T-helper 2 cell (primary cell): ENCODE measurements around the gene DAB2.

ENCODE experiments used
- DNase-seq, 5 experiments: peaks; one replicate each; pipeline versions ENCODE4 v3.0.0 to v3.0.0-alpha.2; 2012 to 2022

The DAB2 gene

DNA sequence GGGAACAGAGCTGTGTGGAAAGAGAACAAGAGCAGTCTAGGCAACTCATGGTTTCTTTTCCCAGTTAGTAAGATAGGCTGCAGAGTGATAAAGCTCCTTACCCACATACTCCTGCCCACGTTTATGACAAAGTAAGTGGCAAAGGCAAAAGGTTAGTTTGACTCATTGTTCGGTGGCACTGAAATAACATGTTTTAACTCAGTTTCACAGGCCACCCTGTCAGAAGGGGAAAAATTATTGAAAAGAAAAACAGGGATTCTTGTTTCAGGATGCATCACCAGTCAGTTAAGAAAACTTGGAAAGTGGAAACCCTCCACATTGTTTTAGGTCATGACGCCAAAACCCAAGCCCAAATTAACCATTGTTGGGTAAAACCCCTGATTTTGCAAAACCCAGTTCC is 22.3 kb upstream of the DAB2 start:
- DNase-seq = no peak

DNA sequence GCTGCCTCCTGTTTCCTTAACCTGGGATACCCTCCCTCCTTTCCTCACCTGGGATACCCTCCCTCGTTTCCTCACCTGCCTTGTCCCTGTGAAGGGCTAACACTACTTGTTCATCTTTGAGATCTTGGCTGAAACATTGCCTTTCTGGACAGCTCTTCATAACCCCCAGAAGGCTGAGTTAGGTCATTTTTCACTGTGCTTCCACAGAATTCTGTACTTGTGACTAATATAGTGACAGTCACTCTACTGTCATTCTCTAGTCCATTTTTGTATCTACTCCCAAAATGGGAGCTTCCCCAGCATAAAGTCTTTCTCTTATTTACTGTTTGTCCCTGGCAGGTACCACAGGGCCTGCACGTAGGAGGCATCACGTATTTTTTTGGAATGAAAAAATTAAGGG is 21.5 kb upstream of the DAB2 start:
- DNase-seq = no peak

DNA sequence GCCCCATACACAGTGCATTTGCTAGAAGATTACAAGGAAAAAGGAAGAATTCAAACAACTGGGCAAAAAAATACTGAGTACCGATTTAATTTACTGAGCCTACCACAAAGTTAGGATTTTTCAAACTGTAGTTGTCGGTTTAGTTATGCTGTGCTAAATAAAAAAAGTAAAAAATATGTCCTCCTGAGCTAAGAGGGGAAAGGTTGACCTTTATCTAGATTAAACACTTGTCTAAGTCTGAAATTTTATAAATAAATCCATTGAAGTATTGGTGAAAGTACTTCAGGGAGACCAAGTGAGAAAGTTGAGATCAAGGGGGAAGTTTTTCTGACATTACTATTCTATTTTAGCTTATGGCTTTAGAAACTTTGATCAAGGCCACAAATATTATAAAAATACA is 19.1 kb upstream of the DAB2 start:
- no peak for DNase-seq

DNA sequence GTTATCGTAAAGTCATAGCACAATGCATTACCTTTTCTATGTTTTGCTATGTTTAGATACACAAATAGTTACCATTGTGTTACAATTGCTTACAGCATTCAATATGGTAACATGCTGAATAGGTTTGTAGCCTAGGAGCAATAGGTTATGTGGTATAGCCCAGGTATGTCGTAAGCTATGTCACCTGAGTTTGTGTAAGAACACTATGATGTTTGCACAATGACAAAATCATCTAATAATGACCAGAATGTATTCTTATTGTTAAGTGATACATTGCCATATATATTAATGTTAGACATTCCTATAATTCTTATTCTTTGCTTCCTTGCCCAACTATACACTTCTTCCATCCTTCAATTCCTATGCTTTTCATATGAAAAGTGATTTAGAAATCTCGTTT is 18.2 kb upstream of the DAB2 start:
- DNase-seq = no peak

DNA sequence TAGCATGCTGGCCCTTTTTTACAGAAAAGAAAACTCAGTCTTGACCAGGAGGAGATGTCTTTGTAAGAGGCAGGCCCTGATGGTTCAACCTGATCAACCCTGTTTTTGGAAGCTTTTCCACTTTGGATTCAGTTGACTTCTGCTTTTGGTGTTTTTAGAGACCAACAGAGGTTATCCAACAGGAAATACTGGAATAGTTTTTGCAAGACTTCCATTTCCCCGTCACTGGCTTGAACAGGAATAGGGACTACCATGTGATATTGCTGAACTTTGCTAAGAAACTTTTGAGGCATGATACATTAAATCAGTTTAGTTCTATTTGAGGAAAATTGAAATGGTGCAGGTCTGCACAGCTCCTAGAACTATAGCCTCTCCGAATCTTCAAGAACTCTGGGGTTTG is 17.1 kb upstream of the DAB2 start:
- no peak for DNase-seq

DNA sequence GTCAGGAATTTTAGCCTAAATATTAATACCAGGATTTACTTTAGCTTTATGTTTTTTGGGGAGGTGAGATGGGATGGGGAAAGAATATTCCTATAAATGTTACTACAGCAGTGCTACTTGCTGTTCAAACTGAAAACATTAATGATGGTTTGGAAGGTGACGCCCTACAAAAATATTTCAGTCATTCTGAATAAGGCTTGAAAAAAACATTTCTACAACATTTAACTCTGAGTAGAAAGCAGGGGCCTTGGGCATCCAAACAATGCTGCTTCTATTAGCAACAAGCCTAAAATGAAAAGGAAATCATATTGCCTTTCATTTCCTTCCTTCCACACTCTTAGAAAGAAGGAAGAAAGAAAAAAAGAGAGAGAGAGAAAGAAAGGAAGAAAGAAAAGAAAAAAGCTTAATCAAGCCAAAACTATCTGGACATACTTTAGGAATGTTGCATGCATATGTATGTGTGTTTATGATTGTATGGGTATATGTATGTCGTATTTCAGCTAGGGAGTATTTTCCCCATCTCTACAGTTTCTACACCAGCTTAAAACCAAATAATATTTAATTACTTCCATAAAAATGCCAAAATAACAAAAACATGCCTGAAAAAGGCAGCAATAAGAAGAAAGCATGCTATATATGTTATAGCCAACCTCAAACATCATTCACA is 16.3 kb upstream of the DAB2 start:
- no peak for DNase-seq

DNA sequence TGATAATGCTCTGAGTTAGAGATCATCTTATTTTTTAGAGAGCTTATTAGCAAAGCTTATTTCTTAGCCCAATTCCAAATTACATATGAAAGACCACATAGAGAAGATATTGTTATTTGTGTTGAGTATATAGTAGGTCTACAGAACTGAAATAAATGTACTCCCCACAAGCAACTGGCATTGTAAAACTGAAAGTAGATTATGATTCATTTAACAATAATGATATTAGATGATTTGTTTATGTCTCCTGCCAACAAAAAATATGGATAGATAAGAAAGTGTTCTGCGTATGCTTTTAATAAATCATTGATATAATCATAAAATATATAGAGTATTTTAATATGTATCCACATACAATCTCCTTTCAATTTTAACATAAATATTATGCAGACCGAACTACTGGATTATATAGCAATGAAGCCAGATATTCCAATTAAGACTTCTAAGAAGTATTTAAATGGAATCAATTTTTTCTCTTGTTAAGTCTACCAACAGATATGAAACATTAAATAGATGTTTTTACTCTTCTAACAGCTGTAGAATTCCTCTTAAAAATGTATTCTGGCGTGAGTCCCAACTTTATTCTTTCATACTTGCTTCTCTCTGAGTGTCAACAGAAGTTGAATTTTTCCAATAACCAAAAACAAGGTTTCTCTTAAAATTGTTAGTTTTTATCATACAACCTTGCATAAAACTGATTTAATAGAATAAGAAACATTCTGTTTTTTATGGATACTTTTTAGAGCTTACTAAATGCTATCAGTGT is 15.6 kb upstream of the DAB2 start:
- no peak for DNase-seq

DNA sequence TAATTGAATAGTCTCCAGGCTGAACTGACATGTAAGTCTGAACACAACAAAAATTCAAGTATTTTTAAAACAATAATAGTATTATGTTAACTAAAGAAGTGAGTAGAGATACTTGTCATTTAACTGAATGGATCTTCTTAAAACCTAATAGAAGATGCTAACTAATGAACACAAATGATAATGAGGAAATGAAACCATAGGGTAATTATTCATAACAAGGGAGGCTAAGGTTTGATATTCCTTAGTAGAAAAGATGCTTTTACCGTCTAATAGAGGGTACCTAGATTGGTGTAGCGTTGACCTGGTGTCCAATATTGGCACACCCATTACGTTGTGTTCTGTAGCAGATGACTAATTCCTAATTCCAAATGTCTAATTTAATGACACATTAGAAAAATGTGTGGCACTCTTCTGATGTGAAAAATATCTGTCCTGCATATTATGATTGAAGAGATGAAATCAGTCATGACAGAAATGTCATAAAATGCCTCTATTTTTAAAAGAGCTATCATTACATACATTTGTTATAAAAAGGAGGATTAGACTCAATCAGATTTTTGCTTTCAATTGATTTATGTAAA is 14.9 kb upstream of the DAB2 start:
- DNase-seq = no peak

DNA sequence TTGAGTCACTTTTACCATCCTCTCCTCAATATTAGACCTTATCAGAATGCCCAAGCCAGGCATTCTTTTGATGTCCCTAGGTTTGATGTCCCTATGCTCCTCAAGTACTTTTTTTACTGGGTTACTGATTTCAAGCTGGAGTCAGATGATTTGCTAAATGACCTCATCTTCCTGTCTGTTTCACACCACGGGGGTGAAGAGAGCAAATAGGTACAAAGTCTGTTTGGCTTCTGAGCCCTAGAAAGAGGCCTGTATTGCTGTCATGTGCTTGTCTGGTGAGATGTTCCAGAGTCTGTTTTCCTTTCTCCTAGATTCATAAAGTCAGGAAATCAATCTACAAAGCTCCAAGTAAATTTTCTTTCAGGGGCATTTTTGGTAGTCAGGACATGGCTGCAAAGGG is 12.7 kb upstream of the DAB2 start:
- peak in 1 of 5 experiments; percentile 3 for DNase-seq

DNA sequence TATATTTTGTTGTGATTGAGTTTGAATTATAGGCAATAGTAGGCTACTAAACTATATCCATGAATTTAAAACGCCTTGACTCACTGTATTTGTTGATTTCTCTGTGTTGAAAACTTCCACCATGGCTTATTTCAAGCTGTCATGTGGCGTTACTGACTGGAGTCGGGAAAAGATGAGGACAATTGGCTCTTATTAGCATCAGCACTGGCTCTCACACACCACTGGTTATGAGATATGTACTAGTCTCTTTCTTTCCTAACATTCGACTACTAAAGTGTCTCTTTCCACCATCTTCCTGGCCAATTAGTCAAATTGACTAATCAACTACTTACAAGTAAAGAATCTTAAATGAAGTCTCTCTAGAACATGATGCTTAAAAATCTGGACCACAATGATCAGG is 9.1 kb upstream of the DAB2 start:
- DNase-seq = no peak

DNA sequence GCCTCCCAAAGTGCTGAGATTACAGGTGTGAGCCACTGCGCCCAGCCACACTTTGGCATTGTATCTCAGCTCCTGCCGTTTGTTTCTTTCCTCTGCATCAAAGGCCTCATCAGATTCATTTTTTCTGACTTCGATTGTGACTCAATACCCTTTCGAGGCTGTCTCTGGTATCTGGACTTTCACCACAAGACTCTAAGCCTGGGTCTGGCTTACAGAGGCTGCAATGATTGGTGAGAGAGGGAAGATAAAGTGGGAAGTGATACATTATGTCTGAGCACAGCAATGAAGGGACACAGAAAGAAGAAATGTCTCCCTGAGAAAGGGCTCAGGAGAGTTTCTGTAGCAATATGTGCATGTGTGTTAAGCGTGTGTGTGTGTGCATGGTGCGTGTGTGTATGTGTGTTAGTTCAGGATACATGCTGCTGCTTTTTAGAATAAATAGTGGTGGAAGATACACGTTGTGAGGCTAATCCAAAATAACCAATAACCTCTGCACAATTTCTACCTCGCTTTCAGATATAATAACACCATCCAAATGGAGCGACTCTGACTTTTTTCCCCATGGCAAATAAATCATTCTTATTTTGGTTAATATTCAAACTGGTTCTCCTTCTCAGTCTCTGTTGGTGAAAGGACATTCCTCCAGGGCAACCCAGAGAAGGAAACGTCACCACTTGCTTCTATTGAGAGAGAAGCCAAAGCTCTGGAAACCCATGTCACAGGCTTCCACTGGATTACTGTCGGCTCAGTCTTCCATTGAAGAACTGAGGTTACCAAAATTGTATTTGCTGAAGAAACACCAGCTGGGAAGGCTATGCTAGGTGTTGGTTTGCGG is 8.1 kb upstream of the DAB2 start:
- no peak for DNase-seq

DNA sequence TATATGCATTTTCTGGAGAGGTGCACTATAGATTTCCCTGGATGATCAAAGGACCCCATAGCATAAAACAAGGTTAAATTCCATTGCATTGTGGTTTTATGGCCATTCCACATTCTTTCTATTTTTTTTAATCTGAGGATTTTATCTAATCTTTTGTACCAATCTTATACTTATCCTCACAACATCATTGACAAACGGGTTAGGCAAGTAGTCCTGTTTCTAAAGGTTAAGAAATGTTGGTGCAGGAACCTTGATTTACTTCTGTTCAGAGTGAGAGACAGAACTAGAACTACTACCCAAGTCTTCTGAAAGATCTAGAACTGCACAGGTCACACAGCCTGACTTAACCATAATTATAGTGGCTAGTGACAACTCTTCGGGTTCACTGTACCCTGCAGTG is 5.7 kb upstream of the DAB2 start:
- DNase-seq = no peak

DNA sequence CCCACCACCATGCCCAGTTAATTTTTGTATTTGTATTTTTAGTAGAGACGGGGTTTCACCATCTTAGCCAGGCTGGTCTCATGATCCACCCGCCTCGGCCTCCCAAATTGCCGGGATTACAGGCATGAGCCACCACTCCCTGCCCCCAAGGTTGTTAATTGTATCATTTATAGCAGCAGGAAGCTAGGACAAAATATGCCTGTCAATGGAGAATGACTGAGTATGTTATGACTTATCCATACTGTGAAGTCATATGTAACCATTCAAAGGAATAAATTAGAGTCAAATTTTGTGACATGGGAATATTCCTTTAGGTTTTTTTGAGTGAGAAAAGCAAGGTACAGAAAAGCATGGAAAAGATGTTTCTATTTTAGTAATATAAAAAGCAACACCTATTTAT is 3.9 kb upstream of the DAB2 start:
- no peak for DNase-seq

DNA sequence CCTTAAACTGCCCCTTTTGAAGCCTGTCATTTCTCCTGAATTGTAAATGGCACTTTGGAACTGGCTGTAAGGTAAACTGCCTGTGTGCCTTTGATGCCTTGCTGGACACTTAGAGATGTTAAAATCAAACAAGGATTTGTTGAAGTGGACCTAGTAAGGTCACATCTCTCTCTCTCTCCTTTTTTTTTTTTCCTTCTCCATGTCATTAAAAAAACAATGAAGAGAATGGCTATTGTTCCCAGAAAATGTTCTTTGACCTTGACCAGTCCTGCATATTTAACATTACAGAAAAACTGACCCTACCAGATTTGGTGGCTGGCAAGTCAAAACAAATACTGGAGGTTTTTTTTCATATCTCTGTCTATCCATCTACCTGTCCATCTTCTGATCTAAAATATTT is 2.9 kb upstream of the DAB2 start:
- DNase-seq = no peak

DNA sequence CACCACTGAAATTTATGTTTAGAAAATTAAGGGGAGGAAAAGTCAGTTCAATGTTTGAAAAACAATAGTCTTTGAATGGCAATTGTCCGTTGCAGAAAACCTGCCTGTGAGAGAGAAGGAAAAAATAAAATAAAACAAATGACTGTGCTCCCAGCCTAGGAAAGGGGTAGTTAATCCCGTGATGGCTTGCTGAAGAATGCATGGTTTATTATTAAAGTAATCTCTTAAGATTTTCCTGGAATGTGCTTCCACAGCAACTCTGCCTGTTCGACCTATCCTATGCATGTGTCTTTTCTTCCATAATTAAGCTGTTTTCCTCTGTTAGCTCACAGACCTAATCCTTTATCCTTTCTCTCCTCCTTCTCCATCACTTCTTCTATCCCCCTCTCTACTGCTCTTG is 2.4 kb upstream of the DAB2 start:
- DNase-seq = no peak

DNA sequence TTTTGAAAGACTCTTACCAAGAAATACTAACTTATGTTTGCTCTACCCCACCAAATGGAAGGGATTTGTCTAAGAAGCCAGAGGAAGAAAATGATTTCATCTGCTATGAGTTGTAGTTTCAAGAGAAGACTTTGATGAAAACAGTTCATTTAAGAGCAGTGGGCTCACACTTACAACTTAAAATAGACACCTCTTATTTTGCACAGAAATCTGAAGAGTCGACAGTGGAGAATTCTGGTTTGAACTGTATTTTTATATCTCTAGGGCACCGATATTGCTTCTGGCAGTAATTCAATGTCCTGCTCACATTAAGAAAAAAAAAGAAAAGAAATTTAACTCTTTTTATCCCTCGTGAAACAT is 1.9 kb upstream of the DAB2 start:
- no peak for DNase-seq

DNA sequence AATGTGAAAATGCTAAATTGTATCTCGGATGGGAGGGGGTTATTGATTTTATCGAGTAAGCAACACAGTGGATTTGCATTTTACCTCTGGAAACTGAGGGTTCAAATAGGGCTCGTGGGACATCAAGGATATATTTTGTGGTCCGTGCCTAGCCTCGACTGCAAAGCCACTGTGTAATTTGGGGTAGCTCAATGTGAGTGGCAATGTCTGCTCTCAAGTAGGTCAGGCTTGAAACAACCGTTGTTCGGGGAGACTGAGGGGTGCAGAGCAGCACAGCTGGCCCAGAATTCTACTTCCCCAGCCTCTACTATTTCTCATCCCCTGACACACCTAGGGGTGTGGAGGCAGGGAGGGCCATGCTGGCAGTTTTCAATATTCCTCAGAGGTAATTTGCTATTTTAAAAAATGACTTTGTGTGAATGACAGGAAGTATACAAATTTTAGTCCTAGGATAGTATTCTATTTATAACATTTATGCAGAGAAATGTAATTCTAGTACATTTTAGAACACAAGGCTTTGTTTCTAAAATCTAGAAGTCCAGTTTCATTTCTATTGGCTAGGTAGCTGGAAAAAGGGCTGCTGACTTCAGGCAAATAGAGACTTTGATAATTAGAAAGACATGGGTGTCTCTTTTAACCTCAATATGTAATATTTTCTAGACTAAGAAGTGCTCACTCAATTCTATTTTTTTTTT is 1.4 kb upstream of the DAB2 start:
- no peak for DNase-seq

DNA sequence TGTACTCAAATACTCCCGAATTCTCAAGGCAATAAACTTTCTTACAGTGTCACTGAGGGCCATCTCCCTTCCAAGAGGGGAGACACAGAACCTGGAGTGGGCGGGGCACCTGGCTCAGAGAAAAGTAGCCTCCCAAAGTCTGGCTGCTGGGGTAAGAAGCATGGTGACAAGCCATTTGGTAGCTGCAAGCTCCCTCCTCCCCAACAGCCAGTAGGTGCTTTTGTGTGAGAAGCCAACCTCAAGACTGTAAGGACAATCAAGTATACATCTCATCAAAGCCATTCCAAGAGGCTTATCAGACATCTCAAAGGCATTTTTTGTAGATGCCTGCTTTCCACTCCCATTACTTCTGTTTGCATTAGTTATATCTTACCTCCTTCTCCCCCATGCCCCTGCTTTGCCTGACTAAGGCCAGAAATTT is 1.4 kb downstream of the DAB2 start:
- DNase-seq = no peak

DNA sequence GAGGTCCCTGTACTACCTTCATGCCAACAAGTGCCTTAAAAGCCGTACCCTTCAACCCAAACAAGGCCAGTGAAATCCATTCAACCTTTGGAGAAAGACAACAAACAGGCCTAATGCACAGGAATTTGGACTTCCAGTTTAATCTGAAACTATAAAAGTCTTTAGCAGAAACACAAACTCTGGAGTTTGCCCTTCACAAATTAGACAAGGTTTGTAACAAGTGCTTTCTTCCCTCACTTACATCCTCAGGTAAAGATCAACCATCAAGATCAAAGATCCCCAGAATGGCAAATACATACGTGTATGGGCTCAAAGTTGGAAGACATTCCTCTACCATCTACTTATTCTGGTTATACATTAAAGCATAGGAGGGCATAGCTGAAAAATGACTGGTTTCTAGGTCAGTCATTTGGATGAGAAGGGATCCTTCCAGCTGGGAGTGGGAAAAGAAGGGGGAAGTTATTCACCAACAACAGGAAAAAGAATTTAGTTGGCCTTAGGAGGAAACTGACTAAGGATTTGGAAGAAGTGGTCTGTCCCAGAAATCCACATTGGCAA is 2.0 kb downstream of the DAB2 start:
- DNase-seq = no peak

DNA sequence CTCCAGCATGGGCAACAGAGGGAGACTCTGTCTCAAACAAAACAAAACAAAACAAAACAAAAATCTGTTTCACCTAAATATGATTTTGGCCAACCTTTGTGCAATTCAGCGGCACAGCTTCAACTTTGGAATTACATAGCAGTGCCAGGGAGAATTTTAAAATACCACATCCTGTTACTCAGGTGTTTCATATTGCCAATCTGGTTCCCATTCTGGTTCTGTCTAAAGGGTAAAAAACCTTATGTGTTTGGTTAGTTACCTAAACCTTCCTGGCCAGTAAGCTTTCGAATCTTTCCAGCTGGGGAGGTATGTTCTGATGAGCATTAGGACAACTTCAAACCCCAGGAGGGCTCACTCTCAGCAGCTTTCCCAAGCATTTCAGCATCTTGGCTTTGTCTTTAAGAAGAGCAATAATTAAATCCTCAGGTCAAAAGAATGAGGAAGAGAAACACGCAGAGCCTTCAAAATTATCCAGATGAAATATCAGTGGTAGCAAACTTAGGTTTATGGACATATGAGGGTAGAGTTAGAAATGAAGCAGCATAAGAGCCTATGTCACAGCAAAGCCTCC is 2.7 kb downstream of the DAB2 start:
- DNase-seq = no peak

DNA sequence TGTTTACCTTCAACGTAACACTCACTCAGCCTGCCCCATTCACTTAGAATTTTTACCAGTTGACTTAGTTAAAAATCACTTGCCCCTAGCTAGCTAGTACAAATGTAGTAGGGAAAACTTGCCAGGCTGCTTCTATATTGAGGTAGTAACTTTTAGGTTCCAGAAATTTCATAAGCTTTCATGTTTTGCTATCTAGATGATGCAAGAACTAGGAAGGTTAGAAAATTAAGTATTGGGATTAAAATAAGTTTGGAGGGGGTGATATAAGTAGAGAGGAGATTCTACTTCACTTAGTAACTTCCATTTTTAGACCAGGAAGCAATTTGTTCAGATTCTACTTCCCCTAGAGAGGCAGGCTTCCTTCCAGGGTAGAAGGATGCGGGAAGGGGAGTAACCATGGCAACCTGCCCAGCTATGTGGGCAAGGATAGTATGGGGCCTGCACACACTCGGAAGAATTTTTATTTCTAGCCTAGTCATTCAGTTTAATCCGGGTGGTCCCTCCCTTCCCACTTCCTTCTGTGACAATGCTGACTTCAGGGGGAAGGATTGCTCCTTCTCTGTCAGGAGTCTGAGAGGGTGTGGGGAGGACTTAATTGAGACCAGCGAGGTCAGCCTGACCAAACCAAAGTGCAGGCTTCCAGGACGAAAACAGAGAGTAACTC is 4.2 kb downstream of the DAB2 start:
- DNase-seq = no peak

DNA sequence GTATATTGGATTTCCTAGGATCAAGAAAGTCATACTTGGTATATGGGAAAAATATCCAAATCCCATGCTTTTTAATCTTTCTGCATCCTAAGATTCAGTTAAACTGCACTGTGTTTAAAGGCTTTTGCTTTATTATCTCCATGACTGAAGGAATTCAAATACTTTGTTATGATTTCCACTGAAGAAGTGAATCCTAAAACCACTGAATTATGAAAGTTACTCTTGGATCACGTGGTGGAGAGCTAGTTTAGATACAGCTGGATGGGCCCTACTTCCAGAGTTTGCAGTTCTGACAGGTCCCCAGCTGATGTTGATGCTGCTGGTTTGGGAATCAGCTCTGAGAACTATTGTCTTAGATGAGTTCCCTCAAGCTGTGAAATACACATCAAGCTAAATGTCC is 5.0 kb downstream of the DAB2 start:
- DNase-seq = no peak
